GM18870 (cell line): ENCODE measurements around the gene PHF1.
"Not testable (repeated sequence)": the region's sequence is repeated elsewhere in the genome, so short reads cannot be mapped to it uniquely, and the experiment has no call there.

Source experiments
- ATAC-seq: cut with Tn5 transposase; IDR thresholded peaks from one replicate; pipeline ENCODE4 v1.9.1; 2021; ENCODE audit warnings: moderate library complexity; ENCODE audit not compliant: unreplicated experiment

Gene PHF1

GRCh38 chr6:33410711-33411631 is at the start of gene PHF1:
TSS of gene PHF1 (plus strand) at chr6:33411014. CDS start at chr6:33412264, 1,250 bp downstream.
- ATAC-seq, result no peak

GRCh38 chr6:33363486-33363885 is 47.3 kb upstream of the PHF1 start:
- not testable (repeated sequence) for ATAC-seq

GRCh38 chr6:33364475-33365205 is 46.2 kb upstream of the PHF1 start:
- not testable (repeated sequence) for ATAC-seq

GRCh38 chr6:33365206-33365971 is 45.4 kb upstream of the PHF1 start:
- not testable (repeated sequence) for ATAC-seq

DNA sequence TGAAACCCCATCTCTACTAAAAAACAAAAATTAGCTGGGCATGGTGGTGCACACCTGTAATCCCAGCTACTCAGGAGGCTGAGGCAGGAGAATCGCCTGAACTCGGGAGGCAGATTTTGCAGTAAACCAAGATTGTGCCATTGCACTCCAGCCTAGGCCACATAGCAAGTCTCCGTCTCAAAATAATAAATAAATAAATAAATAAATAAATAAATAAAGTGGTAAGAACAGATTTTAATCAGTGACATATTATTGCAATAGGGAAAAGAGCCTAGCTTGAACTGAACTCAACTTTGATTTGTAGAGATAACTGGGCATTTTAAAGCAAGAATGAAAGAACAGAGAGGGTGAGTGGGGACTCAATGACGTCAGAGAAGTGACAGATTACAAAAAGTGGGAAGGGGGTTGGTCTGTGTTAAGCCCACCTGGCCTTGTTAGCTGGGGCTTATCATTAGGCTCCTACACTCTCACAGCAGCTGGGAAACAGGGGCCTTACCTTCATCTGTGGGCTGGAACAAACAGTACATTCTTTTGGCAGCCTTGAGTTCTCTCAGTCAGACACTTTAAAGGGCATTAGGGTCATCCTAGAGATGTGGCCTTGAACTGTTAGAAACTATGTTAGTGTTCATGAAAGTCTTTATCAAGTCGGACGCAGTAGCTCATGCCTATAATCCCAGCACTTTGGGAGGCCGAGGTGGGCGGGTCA is 43.7 kb upstream of the PHF1 start:
- no peak for ATAC-seq

DNA sequence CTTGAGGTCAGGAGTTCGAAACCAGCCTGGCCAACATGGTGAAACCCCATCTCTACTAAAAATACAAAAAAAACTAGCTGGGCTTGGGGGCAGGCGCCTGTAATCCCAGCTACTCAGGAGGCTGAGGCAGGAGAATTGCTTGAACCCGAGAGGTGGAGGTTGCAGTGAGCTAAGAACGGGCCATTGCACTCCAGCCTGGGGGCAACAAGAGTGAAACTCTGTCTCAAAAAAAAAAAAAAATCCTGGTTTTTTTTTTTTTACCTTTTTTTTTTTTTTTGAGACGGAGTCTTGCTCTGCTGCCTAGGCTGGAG is 43.1 kb upstream of the PHF1 start:
- ATAC-seq, result not testable (repeated sequence)

- not testable (repeated sequence) for ATAC-seq
Measured at GRCh38 chr6:33371901-33372300, 38.9 kb upstream of the PHF1 start.

GRCh38 chr6:33372526-33373123 is 38.2 kb upstream of the PHF1 start:
- ATAC-seq, result no peak

DNA sequence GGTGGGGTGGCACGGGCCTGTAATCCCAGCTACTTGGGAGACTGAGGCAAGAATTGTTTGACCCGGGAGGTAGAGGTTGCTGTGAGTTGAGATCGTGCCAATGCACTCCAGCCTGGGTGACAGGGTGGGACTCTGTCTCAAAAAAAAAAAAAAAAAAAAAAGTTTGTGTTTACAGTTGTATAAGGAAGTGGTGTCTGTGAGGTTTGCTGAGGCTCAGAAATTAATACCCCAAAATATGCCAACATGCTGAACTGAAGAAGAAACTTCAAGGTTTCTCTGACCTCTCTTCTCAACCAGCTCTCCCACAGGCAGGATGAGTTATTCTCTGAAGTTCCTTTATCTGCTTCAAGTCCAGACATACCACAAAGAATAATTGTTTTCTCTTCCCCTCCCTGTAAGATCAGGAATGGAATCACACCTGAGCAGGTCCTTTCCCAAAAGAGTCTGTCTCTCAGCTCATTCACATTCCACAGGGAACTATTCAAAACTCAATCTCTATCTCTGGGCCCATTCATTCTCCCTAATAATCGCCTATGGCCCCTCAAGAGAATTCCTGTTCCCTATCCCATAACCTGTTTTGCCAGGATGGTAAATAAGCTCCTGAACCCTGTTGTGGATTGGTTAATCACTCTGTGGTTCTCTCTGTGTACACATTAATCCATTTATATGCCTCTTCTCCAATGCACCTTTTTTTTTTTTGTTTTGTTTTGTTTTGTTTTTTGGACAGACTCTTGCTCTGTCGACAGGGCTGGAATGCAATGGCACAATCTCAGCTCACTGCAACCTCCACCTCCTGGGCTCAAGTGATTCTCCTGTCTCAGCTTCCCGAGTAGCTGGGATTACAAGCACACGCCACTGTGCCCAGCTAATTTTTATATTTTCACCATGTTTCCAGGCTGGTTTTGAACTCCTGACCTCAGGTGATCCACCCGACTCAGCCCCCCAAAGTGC is 36.6 kb upstream of the PHF1 start:
- ATAC-seq, result no peak

DNA sequence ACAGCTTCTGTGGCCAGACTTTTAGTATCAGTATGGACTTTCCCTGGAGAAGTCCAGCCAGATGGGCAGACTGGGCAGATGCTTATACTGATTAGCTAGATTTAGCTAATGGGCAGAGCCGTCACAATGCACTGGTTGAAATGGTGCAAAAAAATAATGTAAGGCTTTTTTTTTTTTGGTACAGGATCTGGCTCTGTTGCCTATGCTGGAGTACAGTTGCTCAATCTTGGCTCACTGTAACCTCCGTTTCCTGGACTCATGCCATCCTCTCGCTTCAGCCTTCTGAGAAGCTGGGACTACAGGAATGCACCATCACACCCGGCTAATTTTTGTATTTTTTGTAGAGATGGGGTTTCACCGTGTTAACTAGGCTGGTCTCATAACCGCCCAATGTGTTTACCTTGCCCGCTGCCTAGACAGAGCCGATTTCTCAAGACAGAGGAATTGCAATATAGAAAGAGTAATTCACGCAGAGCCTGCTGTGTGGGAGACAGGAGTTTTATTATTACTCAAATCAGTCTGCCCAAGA is 35.6 kb upstream of the PHF1 start:
- no peak for ATAC-seq

- ATAC-seq, result no peak
Measured at GRCh38 chr6:33377171-33377570, 33.6 kb upstream of the PHF1 start.

- not testable (repeated sequence) for ATAC-seq
Measured at GRCh38 chr6:33379184-33379583, 31.6 kb upstream of the PHF1 start.

GRCh38 chr6:33380272-33380981 is 30.4 kb upstream of the PHF1 start:
- ATAC-seq, result no peak

- no peak for ATAC-seq
Measured at GRCh38 chr6:33383427-33384185, 27.2 kb upstream of the PHF1 start.

GRCh38 chr6:33384581-33385020 is 26.2 kb upstream of the PHF1 start:
- no peak for ATAC-seq

DNA sequence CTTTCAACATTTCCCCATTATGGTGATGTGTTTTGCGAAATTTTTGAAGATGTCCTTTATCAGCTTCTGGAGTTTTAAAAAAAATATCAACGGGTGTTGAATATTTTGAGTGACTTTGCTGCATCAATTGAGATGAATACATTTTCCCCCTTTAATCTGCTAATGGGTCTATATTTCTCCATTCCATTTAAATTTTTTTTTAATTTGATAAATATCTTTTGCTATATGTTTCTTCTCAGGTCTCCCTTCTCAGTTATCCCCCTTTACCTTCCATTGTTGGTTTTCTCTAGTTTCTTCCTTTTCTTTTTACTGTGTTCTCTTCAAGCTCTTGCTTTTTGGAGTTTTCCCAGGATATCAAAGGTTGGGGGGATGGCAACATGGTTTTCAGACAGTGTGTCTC is 20.6 kb upstream of the PHF1 start:
- no peak for ATAC-seq

- ATAC-seq, result no peak
Measured at GRCh38 chr6:33390767-33391277, 20.0 kb upstream of the PHF1 start.
